Fibroblast of lung (primary cell): ENCODE results near the gene RRBP1.

Experiments
- EZH2 ChIP-seq: IDR thresholded peaks from 2 replicates; pipeline ENCODE4 v1.5.1; 2012; ENCODE audit warnings: low read length, control low read depth, mild to moderate bottlenecking; ENCODE audit errors: missing control alignments
- TF ChIP-seq, protein P1 (sequence below), 2 donors: IDR thresholded peaks in 1 of 2; conservative IDR thresholded peaks in 1 of 2; 1 replicate in 1 of 2; 2 replicates in 1 of 2; pipeline ENCODE4 v1.5.1; 2011 to 2012; ENCODE audit warnings: low read length in 2 of 2, control low read depth in 1 of 2, inconsistent platforms in 1 of 2, low read depth in 1 of 2, mild to moderate bottlenecking in 1 of 2

DNA sequence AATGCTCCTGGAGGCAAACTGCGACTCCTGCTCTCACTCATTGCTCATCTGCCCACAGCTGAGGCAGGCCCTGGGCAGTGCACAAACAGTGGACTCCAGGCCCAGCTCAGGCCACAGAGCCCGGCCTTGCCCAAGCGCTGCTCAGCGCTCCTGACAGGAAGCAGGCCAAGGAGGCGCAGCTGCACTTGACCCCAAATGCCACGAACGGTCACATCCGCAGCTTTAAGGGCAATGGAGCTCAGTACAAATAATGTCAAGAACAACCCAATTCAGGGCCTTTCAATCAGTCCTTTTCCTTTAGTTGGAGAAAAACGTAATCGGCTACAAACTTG, 33.8 kb downstream of the RRBP1 start:
- TF ChIP-seq, protein P1, sequence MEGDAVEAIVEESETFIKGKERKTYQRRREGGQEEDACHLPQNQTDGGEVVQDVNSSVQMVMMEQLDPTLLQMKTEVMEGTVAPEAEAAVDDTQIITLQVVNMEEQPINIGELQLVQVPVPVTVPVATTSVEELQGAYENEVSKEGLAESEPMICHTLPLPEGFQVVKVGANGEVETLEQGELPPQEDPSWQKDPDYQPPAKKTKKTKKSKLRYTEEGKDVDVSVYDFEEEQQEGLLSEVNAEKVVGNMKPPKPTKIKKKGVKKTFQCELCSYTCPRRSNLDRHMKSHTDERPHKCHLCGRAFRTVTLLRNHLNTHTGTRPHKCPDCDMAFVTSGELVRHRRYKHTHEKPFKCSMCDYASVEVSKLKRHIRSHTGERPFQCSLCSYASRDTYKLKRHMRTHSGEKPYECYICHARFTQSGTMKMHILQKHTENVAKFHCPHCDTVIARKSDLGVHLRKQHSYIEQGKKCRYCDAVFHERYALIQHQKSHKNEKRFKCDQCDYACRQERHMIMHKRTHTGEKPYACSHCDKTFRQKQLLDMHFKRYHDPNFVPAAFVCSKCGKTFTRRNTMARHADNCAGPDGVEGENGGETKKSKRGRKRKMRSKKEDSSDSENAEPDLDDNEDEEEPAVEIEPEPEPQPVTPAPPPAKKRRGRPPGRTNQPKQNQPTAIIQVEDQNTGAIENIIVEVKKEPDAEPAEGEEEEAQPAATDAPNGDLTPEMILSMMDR (conservative IDR thresholded peaks at IDR 0.05 in 1 of 2, IDR thresholded peaks at IDR 0.05 in 1 of 2; ENCODE audit: low read depth in 1 of 2, low read length in 2 of 2), result no peak
- no peak for TF ChIP-seq EZH2
